Large intestine (tissue), 3 donors: Measurements from ENCODE around the gene IRF2BPL. TPM values are rescaled to one million over a fixed set of nuclear protein-coding genes. Genes with fewer than 3 reads are reported as not detected.
A peak's percentile ranks its signal among the peaks of the same experiment; 100 is the strongest.

Experiments
- DNase-seq, 2 donors: peaks; one replicate each; pipeline versions ENCODE4 v3.0.0 to v3.0.0-alpha.2; 2013
- H3K27ac ChIP-seq: one replicate; pipeline ENCODE4 v1.5.1; 2013; ENCODE audit warnings: low read length
- H3K27me3 ChIP-seq: 2 replicates; pipeline ENCODE4 v1.6.1; 2013; ENCODE audit warnings: low read length; ENCODE audit not compliant: control insufficient read depth, insufficient read depth
- H3K36me3 ChIP-seq: 2 replicates; pipeline ENCODE4 v1.6.1; 2013; ENCODE audit warnings: low read length; ENCODE audit not compliant: control insufficient read depth, insufficient read depth
- H3K4me1 ChIP-seq: one replicate; pipeline ENCODE4 v1.6.1; 2013; ENCODE audit warnings: low read length; ENCODE audit not compliant: control insufficient read depth, insufficient read depth
- H3K4me3 ChIP-seq: one replicate; pipeline ENCODE4 v1.5.1; 2013; ENCODE audit warnings: low read length
- H3K9me3 ChIP-seq: one replicate; pipeline ENCODE4 v1.6.1; 2013; ENCODE audit warnings: mild to moderate bottlenecking, low read depth, low read length, moderate library complexity; ENCODE audit not compliant: control insufficient read depth
- WGBS: methylation state at CpG from one replicate; pipeline ENCODE4 v1.1.5; 2013; ENCODE audit warnings: low lambda C conversion rate; ENCODE audit not compliant: insufficient coverage; 5-methylcytosine and 5-hydroxymethylcytosine counted together
- polyA plus RNA-seq: library from polyadenylated mRNA; unstranded; fragments of 120-200 nt; gene quantifications from one replicate; pipeline ENCODE4 v1.2.1, GENCODE V29; 2013

Gene IRF2BPL
- polyA plus RNA-seq, 1 donor, result 19.4 TPM

GRCh38 chr14:77033622-77034589 lies 5.4 kb upstream of the IRF2BPL start:
- peak overlapping the region; percentile 92 for H3K27ac ChIP-seq
- H3K27me3 ChIP-seq, result no peaks in the 10 kb centered on the region
- no peaks in the 10 kb centered on the region for H3K36me3 ChIP-seq
- peak; percentile 72 to 84 for DNase-seq
- H3K9me3 ChIP-seq, result no peaks in the 10 kb centered on the region
- 20% methylated on average over 1 of the region's 37 CpGs for WGBS
- H3K4me3 ChIP-seq, result peak overlapping the region; percentile 58
- H3K4me1 ChIP-seq, result peaks cover 55% of the 10 kb centered on the region

- Histone ChIP-seq H3K4me1 (peaks cover 51% of the 10 kb centered on the region), H3K4me3 (peak overlapping the region; percentile 58), H3K27me3 (no peaks in the 10 kb centered on the region), H3K27ac (peak overlapping the region; percentile 92), H3K36me3 (no peaks in the 10 kb centered on the region), H3K9me3 (peaks cover 3% of the 10 kb centered on the region)
- DNase-seq, result peak; percentile 91 to 94
- no CpG with 5 or more reads among the region's 50 CpGs for WGBS
Observed at GRCh38 chr14:77032844-77033621, 4.5 kb upstream of the IRF2BPL start.

- Histone ChIP-seq H3K4me1 (peaks cover 49% of the 10 kb centered on the region), H3K27me3 (no peaks in the 10 kb centered on the region), H3K27ac (peak overlapping the region; percentile 92), H3K9me3 (peaks cover 4% of the 10 kb centered on the region), H3K4me3 (peak overlapping the region; percentile 58), H3K36me3 (no peaks in the 10 kb centered on the region)
- DNase-seq, result no peak
- WGBS, result no CpG with 5 or more reads among the region's 12 CpGs
Observed at GRCh38 chr14:77032491-77032843, 4.0 kb upstream of the IRF2BPL start.

GRCh38 chr14:77031759-77032490 lies 3.4 kb upstream of the IRF2BPL start:
- H3K4me3 ChIP-seq, result no peak overlapping the region
- no peak for DNase-seq
- H3K4me1 ChIP-seq, result peaks cover 48% of the 10 kb centered on the region

GRCh38 chr14:77027538-77028383 lies 747 bp downstream of the IRF2BPL start:
- no CpG with 5 or more reads among the region's 81 CpGs for WGBS
- H3K27ac ChIP-seq, result peak overlapping the region; percentile 98
- H3K36me3 ChIP-seq, result peaks cover 7% of the 10 kb centered on the region
- no peaks in the 10 kb centered on the region for H3K27me3 ChIP-seq
- H3K4me1 ChIP-seq, result peaks cover 59% of the 10 kb centered on the region
- peak in 1 of 2 donors; percentile 84 for DNase-seq
- peaks cover 12% of the 10 kb centered on the region for H3K9me3 ChIP-seq
- H3K4me3 ChIP-seq, result peak overlapping the region; percentile 78

More at GRCh38 chr14:77031759-77032490, 3.4 kb upstream of the IRF2BPL start:
- 80% methylated on average over 1 of the region's 8 CpGs for WGBS
- Histone ChIP-seq H3K9me3 (peaks cover 4% of the 10 kb centered on the region), H3K27ac (peak overlapping the region; percentile 92), H3K27me3 (no peaks in the 10 kb centered on the region), H3K36me3 (no peaks in the 10 kb centered on the region)

- Histone ChIP-seq H3K36me3 (peaks cover 7% of the 10 kb centered on the region), H3K27ac (peak overlapping the region; percentile 98), H3K4me3 (peak overlapping the region; percentile 78), H3K27me3 (no peaks in the 10 kb centered on the region), H3K4me1 (peaks cover 59% of the 10 kb centered on the region), H3K9me3 (peaks cover 12% of the 10 kb centered on the region)
- peak in 1 of 2 donors; percentile 73 for DNase-seq
- WGBS, result no CpG with 5 or more reads among the region's 65 CpGs
Observed at GRCh38 chr14:77026930-77027537, 1.5 kb downstream of the IRF2BPL start.

GRCh38 chr14:77026166-77026929 lies 2.2 kb downstream of the IRF2BPL start:
- WGBS, result no CpG with 5 or more reads among the region's 76 CpGs

GRCh38 chr14:77025744-77026165 lies 2.8 kb downstream of the IRF2BPL start:
- no peak for DNase-seq
- H3K36me3 ChIP-seq, result peaks cover 7% of the 10 kb centered on the region
- peaks cover 54% of the 10 kb centered on the region for H3K4me1 ChIP-seq
- WGBS, result no CpG with 5 or more reads among the region's 42 CpGs
- H3K27ac ChIP-seq, result peak overlapping the region; percentile 55
- peaks cover 12% of the 10 kb centered on the region for H3K9me3 ChIP-seq
- H3K4me3 ChIP-seq, result peak overlapping the region; percentile 78
- H3K27me3 ChIP-seq, result no peaks in the 10 kb centered on the region

More at GRCh38 chr14:77026166-77026929, 2.2 kb downstream of the IRF2BPL start:
- H3K4me3 ChIP-seq, result peak overlapping the region; percentile 78
- H3K27ac ChIP-seq, result peak overlapping the region; percentile 98
- peaks cover 56% of the 10 kb centered on the region for H3K4me1 ChIP-seq
- H3K27me3 ChIP-seq, result no peaks in the 10 kb centered on the region
- DNase-seq, result peak in 1 of 2 donors; percentile 71
- peaks cover 7% of the 10 kb centered on the region for H3K36me3 ChIP-seq
- H3K9me3 ChIP-seq, result peaks cover 12% of the 10 kb centered on the region
